Activated CD4-positive, alpha-beta T cell treated with anti-CD3 and anti-CD28 coated beads, Interleukin-2, amount 10 ng/mL, durations not matched to agents 24 days and 14 days (primary cell): ENCODE data around the gene TMEM72. TPM values are rescaled to one million over a fixed set of nuclear protein-coding genes. Genes with fewer than 3 reads are reported as not detected.

Experiments
- DNase-seq: peaks from one replicate; pipeline ENCODE4 v3.0.0; 2022
- H3K27ac Mint-ChIP-seq: one replicate; pipeline ENCODE4 v1.8.0; 2022; ENCODE audit warnings: mild to moderate bottlenecking, mixed read lengths
- H3K27me3 Mint-ChIP-seq: one replicate; pipeline ENCODE4 v1.8.0; 2022; ENCODE audit warnings: mixed read lengths
- H3K36me3 Mint-ChIP-seq: one replicate; pipeline ENCODE4 v1.8.0; 2022; ENCODE audit warnings: low read depth, mild to moderate bottlenecking, mixed read lengths
- H3K4me1 Mint-ChIP-seq: one replicate; pipeline ENCODE4 v1.8.0; 2021; ENCODE audit warnings: mixed read lengths
- H3K4me3 Mint-ChIP-seq: one replicate; pipeline ENCODE4 v1.8.0; 2022; ENCODE audit warnings: mild to moderate bottlenecking, moderate library complexity, mixed read lengths
- H3K9me3 Mint-ChIP-seq: one replicate; pipeline ENCODE4 v1.8.0; 2021; ENCODE audit warnings: mixed read lengths
- intact Hi-C: fragments of 100-400 bp; cut with micrococcal nuclease; formaldehyde crosslinking; loops from one replicate; pipeline ENCODE4 v1.15.1; 2023
- total RNA-seq: library from RNA; stranded (reverse); gene quantifications from 2 replicates; pipeline ENCODE4 v1.2.3, GENCODE V29; 2022

The TMEM72 gene
- total RNA-seq, 1 donor from 2014 or later, result not detected

DNA sequence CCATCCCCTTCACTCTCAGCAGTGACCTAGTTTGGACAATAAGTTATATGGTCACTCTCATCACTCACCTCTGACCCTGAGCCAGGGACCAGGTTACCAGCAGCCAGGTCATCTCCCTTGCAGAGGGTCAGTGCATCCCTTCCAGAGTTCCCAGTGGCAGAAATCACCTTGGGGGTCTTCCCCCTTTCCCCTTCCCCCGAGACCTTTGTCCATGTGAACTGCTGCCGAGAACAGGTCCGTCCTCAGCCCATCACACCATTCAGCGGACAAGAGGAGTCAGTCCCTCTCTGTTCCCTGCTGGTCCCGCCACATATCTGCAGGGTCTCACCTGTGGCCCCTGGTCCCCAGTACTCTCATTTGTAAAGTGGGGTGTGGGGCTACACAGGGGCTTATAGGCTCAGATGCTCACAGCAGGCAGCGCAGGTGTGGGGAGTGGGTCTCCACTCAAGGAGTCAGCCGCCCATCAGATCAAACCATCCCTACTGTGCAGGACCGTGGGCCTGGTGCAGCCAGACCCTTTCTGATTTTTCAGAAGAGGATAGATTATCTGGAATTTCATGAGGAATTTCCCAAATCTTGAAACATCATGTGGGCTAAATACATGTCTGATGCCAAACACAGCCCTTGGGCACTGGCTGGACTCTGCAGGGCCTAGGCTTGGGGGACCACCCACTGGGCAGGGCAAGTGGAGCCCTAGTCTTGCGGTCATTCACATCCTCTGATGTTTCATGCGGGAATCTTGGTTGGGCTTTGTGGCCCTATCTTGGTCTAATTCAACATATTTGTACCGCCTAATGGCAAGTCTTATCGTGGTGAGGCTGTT lies 61.0 kb downstream of the TMEM72 start:
- Mint-ChIP-seq H3K27ac (peak overlapping the region; percentile 51), H3K4me3 (no peak overlapping the region), H3K9me3 (no peaks in the 10 kb centered on the region), H3K4me1 (peaks cover 35% of the 10 kb centered on the region), H3K36me3 (no peaks in the 10 kb centered on the region), H3K27me3 (no peaks in the 10 kb centered on the region)
- no peak for DNase-seq
- intact Hi-C loops, result no loop called here

DNA sequence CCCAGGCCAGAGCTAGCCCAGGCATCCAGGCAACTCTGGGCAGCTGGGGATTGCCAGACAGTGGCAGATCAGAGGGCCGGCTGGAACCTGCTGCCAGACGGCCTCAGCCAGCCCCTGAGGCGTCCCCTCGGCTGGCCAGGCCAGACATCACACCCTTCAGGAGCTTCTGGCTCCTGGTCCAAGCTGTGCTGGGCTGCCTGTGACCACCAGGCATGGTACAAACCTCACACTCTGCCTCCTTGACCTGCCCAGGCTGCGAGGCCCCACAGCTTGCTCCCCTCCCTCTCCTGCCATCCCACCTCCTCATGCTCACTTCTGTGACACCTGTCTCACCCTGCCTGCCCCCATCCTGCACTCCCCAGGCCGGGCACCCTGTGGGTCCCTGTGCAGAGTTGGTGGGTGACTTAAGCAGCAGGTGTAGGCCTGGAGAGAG lies 61.8 kb downstream of the TMEM72 start:
- no peaks in the 10 kb centered on the region for H3K9me3 Mint-ChIP-seq
- DNase-seq, result no peak
- intact Hi-C loops, result no loop called here
- H3K4me1 Mint-ChIP-seq, result peaks cover 29% of the 10 kb centered on the region
- H3K27ac Mint-ChIP-seq, result no peak overlapping the region
- H3K27me3 Mint-ChIP-seq, result no peaks in the 10 kb centered on the region
- H3K36me3 Mint-ChIP-seq, result no peaks in the 10 kb centered on the region
- no peak overlapping the region for H3K4me3 Mint-ChIP-seq

DNA sequence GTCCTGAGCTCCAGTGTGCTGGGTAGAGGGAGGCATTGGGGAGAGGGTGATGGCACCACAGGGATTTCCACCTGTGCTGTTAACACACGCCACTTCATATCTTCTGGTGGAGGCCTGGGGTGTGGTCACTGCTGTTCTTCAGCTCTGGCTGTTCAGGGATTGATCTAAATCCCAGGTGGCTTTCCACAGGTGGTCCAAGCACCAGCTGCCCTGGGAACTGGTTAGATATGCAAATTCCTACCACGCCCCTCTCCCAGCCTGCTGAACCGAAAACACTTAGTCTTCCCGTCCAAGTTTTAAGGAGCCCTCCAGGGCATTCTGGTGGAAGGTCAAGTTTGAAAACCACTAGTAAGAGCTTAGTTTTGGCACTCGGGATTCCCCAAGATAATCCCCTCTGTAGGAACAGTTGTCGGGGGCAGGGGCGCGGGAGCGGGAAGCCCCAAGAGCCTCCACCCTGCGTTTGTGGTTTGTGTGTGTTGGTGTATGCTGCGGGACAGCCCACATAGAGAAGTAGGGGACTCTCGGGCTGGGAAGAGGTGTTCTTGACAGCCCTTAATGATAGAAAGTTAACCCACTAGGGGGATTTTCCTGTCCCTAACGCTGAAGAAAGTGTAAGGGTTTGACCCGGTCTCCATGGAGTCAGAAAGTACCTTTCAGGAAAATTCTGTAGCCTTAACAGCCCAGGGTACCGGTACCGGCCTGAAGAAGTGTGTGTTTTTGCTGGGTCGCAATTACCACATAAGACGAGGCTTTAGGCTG lies 62.4 kb downstream of the TMEM72 start:
- intact Hi-C loops, result loop anchor here (2.0 kb wide), 1 partner anchor 27 kb away; the partner anchor contains the start of gene ZNF22
- no peaks in the 10 kb centered on the region for H3K27me3 Mint-ChIP-seq
- H3K9me3 Mint-ChIP-seq, result no peaks in the 10 kb centered on the region
- H3K27ac Mint-ChIP-seq, result no peak overlapping the region
- peak; percentile 69 for DNase-seq
- H3K4me3 Mint-ChIP-seq, result no peak overlapping the region
- H3K4me1 Mint-ChIP-seq, result peaks cover 24% of the 10 kb centered on the region
- no peaks in the 10 kb centered on the region for H3K36me3 Mint-ChIP-seq

DNA sequence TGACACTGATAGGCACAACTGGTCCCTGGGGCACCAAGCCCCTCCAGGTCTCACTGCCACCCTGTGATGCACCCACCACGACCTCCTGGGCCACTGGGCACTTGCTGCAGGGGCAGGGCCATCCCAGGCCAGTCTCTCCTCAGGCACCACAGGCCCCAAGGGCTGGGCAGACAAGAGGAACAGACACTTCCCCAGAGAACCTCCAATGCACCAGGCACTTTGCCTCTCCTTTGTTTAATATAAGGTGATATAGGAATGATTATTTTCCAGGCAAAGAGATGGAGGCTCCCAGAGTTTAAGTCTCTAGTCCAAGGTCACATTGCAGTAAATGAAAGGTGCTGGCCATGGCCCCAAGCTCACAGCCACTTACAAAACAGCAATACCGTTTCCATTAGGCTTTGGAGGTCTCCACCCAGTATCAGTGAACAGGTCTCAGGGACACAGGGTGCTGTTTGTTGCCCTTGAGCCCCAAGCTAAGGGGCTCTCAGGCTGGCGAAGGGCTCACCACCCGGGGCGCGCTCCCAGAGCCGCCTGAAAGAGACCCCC lies 63.0 kb downstream of the TMEM72 start:
- H3K27ac Mint-ChIP-seq, result peak overlapping the region; percentile 80
- H3K4me1 Mint-ChIP-seq, result peaks cover 23% of the 10 kb centered on the region
- DNase-seq, result no peak
- H3K36me3 Mint-ChIP-seq, result no peaks in the 10 kb centered on the region
- H3K27me3 Mint-ChIP-seq, result no peaks in the 10 kb centered on the region
- peak overlapping the region; percentile 77 for H3K4me3 Mint-ChIP-seq
- H3K9me3 Mint-ChIP-seq, result no peaks in the 10 kb centered on the region
- intact Hi-C loops, result loop anchor here (2.0 kb wide), 1 partner anchor 27 kb away; the partner anchor contains the start of gene ZNF22

DNA sequence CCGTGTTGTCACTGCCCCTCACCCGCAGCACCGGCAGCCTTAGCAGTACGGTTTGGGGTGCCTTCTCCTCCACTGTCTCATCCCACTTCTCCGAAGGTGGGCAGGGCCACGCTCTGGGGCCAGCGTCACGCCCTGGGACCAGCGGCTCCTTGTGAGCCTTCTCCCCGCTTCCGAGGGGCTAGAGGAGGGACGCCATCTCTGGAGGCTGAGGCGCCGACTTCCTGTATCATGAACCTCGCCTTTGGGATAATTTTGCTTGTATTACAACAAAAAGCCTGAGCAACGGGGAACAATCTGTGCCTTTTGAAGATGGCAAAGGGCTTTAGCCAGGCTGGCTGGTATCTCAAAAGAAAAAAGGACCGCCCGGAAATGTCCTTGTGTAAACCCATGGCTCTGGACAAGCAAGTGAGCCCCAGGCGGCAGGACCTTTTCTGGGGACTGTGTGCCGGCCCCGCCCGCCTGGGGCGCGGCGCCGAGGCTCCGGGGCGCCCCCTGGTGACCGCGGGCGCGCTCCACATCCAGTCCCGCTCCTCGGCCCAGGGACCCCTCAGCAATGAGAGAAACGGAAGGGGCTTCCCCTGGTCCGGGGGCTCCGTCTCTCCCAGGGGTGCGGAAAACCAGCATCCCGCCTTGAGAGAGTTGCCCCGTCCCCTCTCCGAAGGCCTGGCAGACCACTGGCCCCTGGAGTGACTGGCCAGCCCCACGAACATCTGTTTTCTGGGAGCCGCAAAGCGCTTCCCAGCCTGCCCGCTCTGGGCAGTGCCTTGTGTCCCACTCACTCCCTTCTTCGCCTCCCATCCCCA lies 63.7 kb downstream of the TMEM72 start:
- H3K4me3 Mint-ChIP-seq, result peak overlapping the region; percentile 77
- no peaks in the 10 kb centered on the region for H3K36me3 Mint-ChIP-seq
- intact Hi-C loops, result loop anchor here (1.0 to 2.0 kb wide), 3 partner anchors 16 to 43 kb away; partner anchors contain the start of genes RASSF4 and ZNF22
- H3K27ac Mint-ChIP-seq, result peak overlapping the region; percentile 80
- DNase-seq, result peak; percentile 93
- H3K9me3 Mint-ChIP-seq, result no peaks in the 10 kb centered on the region
- H3K27me3 Mint-ChIP-seq, result no peaks in the 10 kb centered on the region
- peaks cover 22% of the 10 kb centered on the region for H3K4me1 Mint-ChIP-seq

DNA sequence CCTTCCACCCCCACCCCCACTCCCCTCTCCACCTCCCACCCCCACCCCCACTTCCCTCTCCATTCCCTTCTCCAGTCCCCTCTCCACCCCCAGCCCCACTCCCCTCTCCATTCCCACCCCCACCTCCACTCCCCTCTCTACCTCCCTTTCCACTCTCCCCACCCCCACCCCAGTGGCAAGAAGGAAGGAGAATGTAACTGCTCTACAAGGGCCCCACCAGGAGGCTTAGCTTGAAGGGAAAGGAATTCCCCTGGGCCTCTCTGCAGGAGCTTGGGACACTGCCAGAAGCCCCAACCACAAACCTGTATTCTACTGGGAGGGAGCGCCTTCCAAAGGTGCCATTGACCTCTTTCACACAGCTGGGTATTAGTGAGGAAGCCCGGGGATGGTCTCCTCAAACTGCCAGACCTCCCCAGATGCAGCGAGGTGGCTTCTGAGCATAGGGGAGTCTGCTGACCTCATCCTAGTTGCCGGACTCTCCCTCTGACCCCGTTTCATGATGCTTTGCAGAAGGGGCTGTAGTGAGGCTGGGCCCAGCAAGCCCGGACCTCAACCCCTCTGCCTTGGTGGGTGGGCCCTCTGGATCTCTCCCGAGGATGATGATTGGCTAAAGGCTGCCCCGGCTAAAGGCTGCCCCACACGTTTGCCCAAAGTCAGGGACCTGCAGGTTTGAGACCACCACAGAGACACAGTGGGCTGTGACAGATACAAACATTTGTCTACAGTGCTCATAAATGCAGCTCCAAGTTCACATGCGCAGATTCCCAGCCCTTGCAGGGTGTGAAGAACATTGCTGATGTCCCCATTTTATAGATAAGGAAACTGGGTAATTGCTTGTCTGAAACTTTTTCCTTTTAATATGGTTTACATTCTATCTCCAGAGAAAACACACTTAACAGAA lies 64.5 kb downstream of the TMEM72 start:
- H3K27ac Mint-ChIP-seq, result peak overlapping the region; percentile 41
- H3K36me3 Mint-ChIP-seq, result no peaks in the 10 kb centered on the region
- peaks cover 25% of the 10 kb centered on the region for H3K4me1 Mint-ChIP-seq
- intact Hi-C loops, result loop anchor here (1.0 to 2.0 kb wide), 3 partner anchors 16 to 43 kb away; partner anchors contain the start of genes RASSF4 and ZNF22
- H3K27me3 Mint-ChIP-seq, result no peaks in the 10 kb centered on the region
- no peaks in the 10 kb centered on the region for H3K9me3 Mint-ChIP-seq
- DNase-seq, result no peak
- H3K4me3 Mint-ChIP-seq, result peak overlapping the region; percentile 36

DNA sequence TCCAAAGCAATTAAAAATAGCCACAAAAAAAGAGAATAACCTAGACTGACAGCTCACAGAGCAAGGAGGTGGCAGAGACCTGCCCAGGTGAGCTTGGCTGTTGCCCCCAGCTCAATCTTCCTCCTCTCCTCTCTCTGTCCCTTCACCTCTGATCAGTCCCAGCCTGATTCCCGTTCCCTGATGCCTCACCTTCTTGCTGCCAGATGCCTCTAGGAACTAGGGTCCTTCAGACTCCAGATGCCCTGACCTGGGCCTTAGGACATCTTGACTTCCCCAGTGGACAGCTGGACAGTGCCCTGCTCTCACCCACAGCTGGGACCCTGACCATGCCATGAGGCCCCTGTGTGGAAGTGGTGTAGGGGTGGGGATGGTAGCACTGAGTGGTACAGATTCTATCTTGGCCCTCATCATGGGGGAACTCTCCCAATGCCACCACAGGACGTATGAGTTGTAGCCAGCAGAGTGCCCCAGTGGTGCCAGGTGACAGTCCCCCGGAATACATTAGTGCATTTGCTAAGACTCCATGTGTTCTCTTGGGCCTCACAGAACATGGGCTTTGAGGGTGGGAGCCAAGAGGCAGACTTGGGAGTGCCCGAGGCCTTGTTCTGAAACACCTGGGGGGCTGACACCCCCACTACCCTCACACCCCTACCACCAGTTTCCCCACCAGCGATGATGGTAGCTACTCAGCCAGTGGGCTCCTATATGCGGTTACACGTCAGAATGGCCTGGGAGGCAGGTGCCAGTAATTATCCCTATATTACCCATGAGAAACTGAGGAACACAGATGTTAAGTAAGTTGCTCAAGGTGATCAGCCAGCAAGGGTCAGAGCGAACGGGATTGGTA lies 65.4 kb downstream of the TMEM72 start:
- no peaks in the 10 kb centered on the region for H3K27me3 Mint-ChIP-seq
- H3K36me3 Mint-ChIP-seq, result no peaks in the 10 kb centered on the region
- H3K4me1 Mint-ChIP-seq, result peaks cover 31% of the 10 kb centered on the region
- H3K9me3 Mint-ChIP-seq, result no peaks in the 10 kb centered on the region
- peak overlapping the region; percentile 60 for H3K4me3 Mint-ChIP-seq
- no peak overlapping the region for H3K27ac Mint-ChIP-seq
- no peak for DNase-seq
- intact Hi-C loops, result no loop called here

DNA sequence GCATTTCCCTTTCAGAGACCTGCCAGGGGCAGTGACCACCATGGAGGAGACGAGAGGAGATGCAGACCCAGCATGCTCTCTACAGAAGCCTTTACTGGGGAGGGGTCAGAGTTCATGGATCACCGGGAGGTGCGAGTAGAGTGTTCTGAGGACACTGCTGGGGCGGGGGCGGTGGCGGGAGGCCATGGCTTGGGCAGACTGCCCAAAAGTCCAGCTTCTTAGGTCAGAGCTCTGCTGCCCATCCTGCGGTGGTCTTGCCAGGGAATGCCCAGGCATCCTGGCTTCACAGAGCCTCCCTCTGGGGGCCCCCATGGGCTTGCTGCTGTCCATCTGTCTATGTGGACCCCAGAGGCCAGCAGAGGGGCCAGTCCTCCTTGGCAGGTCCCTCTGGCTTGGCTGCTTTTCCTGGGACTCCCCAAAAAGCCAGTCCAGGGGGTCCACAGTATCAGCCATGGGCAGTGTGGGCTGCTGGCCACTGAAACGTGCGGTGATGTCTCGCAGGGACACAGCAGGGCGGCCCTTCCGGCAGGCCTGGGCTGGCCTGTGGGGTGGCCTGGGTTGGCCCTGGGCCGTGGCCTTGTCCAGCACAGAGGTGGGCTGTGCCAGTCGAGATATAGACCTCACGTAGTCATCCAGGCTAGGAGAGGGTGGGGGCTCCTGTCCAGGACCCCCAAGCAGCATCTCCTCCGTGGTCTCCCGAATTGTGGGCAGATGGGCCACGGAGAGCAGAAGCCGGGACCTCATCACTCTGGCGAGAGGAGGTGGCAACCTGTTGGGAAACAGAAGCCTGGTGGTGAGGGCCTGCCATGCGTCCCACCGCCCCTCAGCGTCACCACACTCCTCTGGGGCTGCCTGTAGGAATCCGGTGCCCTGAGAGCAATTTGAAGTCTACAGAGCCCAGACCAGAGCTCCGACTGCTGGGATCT lies 66.4 kb downstream of the TMEM72 start:
- Mint-ChIP-seq H3K36me3 (no peaks in the 10 kb centered on the region), H3K27ac (peak overlapping the region; percentile 54), H3K4me1 (peaks cover 31% of the 10 kb centered on the region), H3K9me3 (no peaks in the 10 kb centered on the region), H3K4me3 (peak overlapping the region; percentile 84), H3K27me3 (no peaks in the 10 kb centered on the region)
- no peak for DNase-seq
- intact Hi-C loops, result no loop called here

DNA sequence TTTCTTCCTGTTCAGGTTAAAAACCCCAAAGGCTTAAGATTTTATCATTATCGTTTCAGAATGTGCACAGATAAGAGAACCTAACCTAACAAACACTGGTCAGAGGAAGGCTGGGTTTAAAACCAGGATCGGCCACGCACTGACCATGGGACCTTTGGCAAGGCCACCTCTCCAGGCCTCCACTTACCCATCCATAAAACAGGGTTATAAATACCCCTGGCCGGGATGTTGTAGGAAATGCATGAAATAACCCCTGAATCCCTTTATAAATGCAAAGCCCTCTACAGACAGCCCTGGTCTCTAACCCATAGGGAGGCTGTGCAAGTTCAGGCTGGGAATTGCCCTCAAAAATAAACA lies 67.1 kb downstream of the TMEM72 start:
- H3K27me3 Mint-ChIP-seq, result no peaks in the 10 kb centered on the region
- H3K4me3 Mint-ChIP-seq, result peak overlapping the region; percentile 84
- H3K9me3 Mint-ChIP-seq, result no peaks in the 10 kb centered on the region
- intact Hi-C loops, result no loop called here
- peaks cover 31% of the 10 kb centered on the region for H3K4me1 Mint-ChIP-seq
- no peak for DNase-seq
- no peaks in the 10 kb centered on the region for H3K36me3 Mint-ChIP-seq
- H3K27ac Mint-ChIP-seq, result peak overlapping the region; percentile 67

DNA sequence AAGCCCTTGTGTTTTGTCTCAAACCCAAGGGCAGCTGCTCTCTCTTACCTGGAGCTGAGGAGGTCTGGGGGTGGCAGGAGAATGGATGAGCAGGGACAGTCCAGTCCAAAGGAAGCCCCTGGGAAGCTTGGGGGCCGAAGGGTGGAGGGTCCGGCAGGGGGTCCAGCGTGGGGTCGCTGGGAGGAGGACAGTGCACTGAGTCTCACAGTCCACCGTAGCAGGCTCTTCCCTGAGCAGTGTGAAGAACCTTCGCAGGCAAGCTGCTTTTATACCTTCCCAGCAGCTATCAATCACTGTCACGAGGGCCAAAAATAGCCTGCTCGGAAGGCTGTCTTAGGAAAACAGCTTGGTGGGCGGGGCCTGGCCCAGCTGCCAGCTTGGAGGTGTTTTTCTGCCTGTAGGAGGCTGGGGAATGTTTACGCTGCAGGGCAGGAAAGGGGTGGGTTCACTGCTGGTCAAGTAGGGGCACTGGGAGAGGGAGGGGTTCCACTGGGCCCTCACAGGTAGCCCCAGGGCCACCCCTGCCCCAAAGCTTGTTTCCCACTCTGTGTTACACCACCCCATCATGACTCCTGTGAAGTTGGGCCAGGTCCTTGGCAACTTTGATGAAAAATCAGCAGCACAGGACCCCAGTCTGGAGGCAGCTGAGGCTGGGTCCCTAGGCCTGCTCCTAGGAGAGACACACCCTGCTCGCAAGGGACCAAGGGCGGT lies 67.6 kb downstream of the TMEM72 start, which contains the start of gene DEPP1:
TSS of gene DEPP1 (minus strand) at position 240 of the 711 bp plus-strand sequence. CDS start 779 bp downstream, outside the sequence.
- Mint-ChIP-seq H3K4me1 (peaks cover 31% of the 10 kb centered on the region), H3K27ac (peak within 1 kb of the TSS; percentile 67), H3K4me3 (peak within 1 kb of the TSS; percentile 84), H3K27me3 (no peaks in the 10 kb centered on the region), H3K9me3 (no peaks in the 10 kb centered on the region), H3K36me3 (no peaks in the 10 kb centered on the region)
- peak; percentile 90 for DNase-seq
- intact Hi-C loops, result no loop called here
